HG02588 (cell line): ENCODE data around the gene DHX8.

Experiments
- ATAC-seq: cut with Tn5 transposase; IDR thresholded peaks from one replicate; pipeline ENCODE4 v1.9.1; 2021; ENCODE audit warnings: mild to moderate bottlenecking, moderate library complexity; ENCODE audit not compliant: unreplicated experiment

Gene DHX8

GRCh38 chr17:43546319-43547188 lies 62.8 kb downstream of the DHX8 start, which contains the start of gene ETV4:
TSS of gene ETV4 (minus strand) at chr17:43546340. CDS start at chr17:43545617, 723 bp downstream.
- ATAC-seq = peak; percentile 70

- ATAC-seq = no peak
Observed at GRCh38 chr17:43547189-43547550, 63.4 kb downstream of the DHX8 start.

- ATAC-seq = no peak
Observed at GRCh38 chr17:43547659-43548256, 64.0 kb downstream of the DHX8 start.

- no peak for ATAC-seq
Observed at GRCh38 chr17:43548689-43549379, 65.1 kb downstream of the DHX8 start.

- no peak for ATAC-seq
Observed at GRCh38 chr17:43549496-43549895, 65.7 kb downstream of the DHX8 start.

GRCh38 chr17:43550754-43551153 lies 67.0 kb downstream of the DHX8 start:
- ATAC-seq = no peak

- no peak for ATAC-seq
Observed at GRCh38 chr17:43552229-43552837, 68.6 kb downstream of the DHX8 start.

- no peak for ATAC-seq
Observed at GRCh38 chr17:43553573-43553972, 69.8 kb downstream of the DHX8 start.

GRCh38 chr17:43554857-43555256 lies 71.1 kb downstream of the DHX8 start:
- no peak for ATAC-seq

- no peak for ATAC-seq
Observed at GRCh38 chr17:43556292-43556691, 72.5 kb downstream of the DHX8 start.

- no peak for ATAC-seq
Observed at GRCh38 chr17:43558805-43559160, 75.0 kb downstream of the DHX8 start.

GRCh38 chr17:43559161-43559816 lies 75.5 kb downstream of the DHX8 start:
- no peak for ATAC-seq

- no peak for ATAC-seq
Observed at GRCh38 chr17:43560461-43561427, 77.0 kb downstream of the DHX8 start.

GRCh38 chr17:43562679-43563599 lies 79.2 kb downstream of the DHX8 start:
- no peak for ATAC-seq

GRCh38 chr17:43563600-43564594 lies 80.1 kb downstream of the DHX8 start:
- no peak for ATAC-seq

- no peak for ATAC-seq
Observed at GRCh38 chr17:43568506-43569082, 84.8 kb downstream of the DHX8 start.

- no peak for ATAC-seq
Observed at GRCh38 chr17:43570518-43570928, 86.7 kb downstream of the DHX8 start.
